Uterus (tissue), 4 donors: ENCODE results near the gene TIGD1. TPM values are rescaled to one million over a fixed set of nuclear protein-coding genes. Genes with fewer than 3 reads are reported as not detected.

Experiments
- DNase-seq, 2 donors: peaks; one replicate each; pipeline ENCODE4 v3.0.0-alpha.2; 2019 to 2020
- H3K27ac ChIP-seq, 2 donors: fragments of 200-600 bp; sonication (generic); 1 replicate in 1 of 2; 2 replicates in 1 of 2; pipeline ENCODE4 v1.5.1; 2016 to 2018
- H3K27me3 ChIP-seq, 2 donors: fragments of 200-600 bp; sonication (generic); one replicate each; pipeline ENCODE4 v1.5.1; 2018 to 2019; ENCODE audit warnings: control low read depth in 1 of 2
- H3K36me3 ChIP-seq, 2 donors: fragments of 200-600 bp; sonication (generic); one replicate each; pipeline ENCODE4 v1.5.1; 2019; ENCODE audit warnings: control low read depth in 1 of 2
- H3K4me1 ChIP-seq, 2 donors: fragments of 200-600 bp; sonication (generic); one replicate each; pipeline ENCODE4 v1.5.1; 2018 to 2019; ENCODE audit warnings: control low read depth in 1 of 2
- H3K4me3 ChIP-seq, 2 donors: fragments of 200-600 bp; sonication (generic); 1 replicate in 1 of 2; 2 replicates in 1 of 2; pipeline ENCODE4 v1.5.1; 2018 to 2019; ENCODE audit warnings: mild to moderate bottlenecking in 1 of 2
- H3K9me3 ChIP-seq, 2 donors: fragments of 200-600 bp; sonication (generic); one replicate each; pipeline ENCODE4 v1.5.1; 2019; ENCODE audit warnings: control low read depth in 1 of 2
- POLR2A ChIP-seq, 2 donors: fragments of 450-650 bp; IDR thresholded peaks; one replicate each; pipeline ENCODE4 v1.6.1; 2016; ENCODE audit warnings: antibody characterized with exemption in 2 of 2, mild to moderate bottlenecking in 1 of 2, moderate library complexity in 1 of 2
- intact Hi-C: fragments of 100-400 bp; cut with DNase I; formaldehyde crosslinking; loops from one replicate; pipeline ENCODE4 v1.15.1; 2023; ENCODE audit warnings: low total_unique reads
- total RNA-seq, 4 donors: library from RNA; depleted of rRNA in 3 of 4; stranded (reverse); fragments of >200 nt in 3 of 4; gene quantifications; one replicate each; pipeline versions ENCODE4 v1.1.0 to v1.2.4, GENCODE V29; 2014 to 2023
- TF ChIP-seq, protein P1 (sequence below), 4 experiments: fragments of 200-600 bp in 2 of 4; fragments of 450-650 bp in 2 of 4; sonication (generic) in 2 of 4; IDR thresholded peaks; one replicate each; pipeline ENCODE4 v1.5.1; 2016 to 2019; ENCODE audit warnings: antibody characterized with exemption in 4 of 4, mild to moderate bottlenecking in 2 of 4, moderate library complexity in 1 of 4
- donor health status: DM: yes; HTN: yes; CAD: no.

Gene TIGD1
- total RNA-seq, 4 donors from 2014 or later = 4.6 to 8.5 (median 5.0) TPM

GRCh38 chr2:232519581-232520438 is 30.5 kb downstream of the TIGD1 start, which contains the start of gene PRSS56:
TSS of gene PRSS56 (plus strand) at chr2:232520388. CDS start at chr2:232520599, 211 bp downstream.
- Histone ChIP-seq H3K9me3 (no peaks in the 10 kb centered on the region), H3K4me3 (no peak within 1 kb of the TSS), H3K27me3 (peaks cover 14 to 22% of the 10 kb centered on the region in 2 donors), H3K4me1 (peaks cover 0 to 12% of the 10 kb centered on the region in 2 donors), H3K36me3 (no peaks in the 10 kb centered on the region), H3K27ac (no peak within 1 kb of the TSS)
- no peak for TF ChIP-seq POLR2A (IDR thresholded peaks at IDR 0.05)
- TF ChIP-seq, protein P1, sequence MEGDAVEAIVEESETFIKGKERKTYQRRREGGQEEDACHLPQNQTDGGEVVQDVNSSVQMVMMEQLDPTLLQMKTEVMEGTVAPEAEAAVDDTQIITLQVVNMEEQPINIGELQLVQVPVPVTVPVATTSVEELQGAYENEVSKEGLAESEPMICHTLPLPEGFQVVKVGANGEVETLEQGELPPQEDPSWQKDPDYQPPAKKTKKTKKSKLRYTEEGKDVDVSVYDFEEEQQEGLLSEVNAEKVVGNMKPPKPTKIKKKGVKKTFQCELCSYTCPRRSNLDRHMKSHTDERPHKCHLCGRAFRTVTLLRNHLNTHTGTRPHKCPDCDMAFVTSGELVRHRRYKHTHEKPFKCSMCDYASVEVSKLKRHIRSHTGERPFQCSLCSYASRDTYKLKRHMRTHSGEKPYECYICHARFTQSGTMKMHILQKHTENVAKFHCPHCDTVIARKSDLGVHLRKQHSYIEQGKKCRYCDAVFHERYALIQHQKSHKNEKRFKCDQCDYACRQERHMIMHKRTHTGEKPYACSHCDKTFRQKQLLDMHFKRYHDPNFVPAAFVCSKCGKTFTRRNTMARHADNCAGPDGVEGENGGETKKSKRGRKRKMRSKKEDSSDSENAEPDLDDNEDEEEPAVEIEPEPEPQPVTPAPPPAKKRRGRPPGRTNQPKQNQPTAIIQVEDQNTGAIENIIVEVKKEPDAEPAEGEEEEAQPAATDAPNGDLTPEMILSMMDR (IDR thresholded peaks at IDR 0.05) = no peak
- DNase-seq = no peak
- intact Hi-C loops = loop anchor here (10.0 kb wide), 1 partner anchor 615 kb away; no protein-coding TSS in a partner anchor

GRCh38 chr2:232518844-232519243 is 31.5 kb downstream of the TIGD1 start:
- Histone ChIP-seq H3K27ac (no peak overlapping the region), H3K9me3 (no peaks in the 10 kb centered on the region), H3K4me1 (peaks cover 0 to 8% of the 10 kb centered on the region in 2 donors), H3K36me3 (no peaks in the 10 kb centered on the region), H3K4me3 (no peak overlapping the region), H3K27me3 (peaks cover 14% of the 10 kb centered on the region in 2 donors)
- no peak for DNase-seq
- TF ChIP-seq POLR2A (IDR thresholded peaks at IDR 0.05) = no peak
- TF ChIP-seq, protein P1 (IDR thresholded peaks at IDR 0.05) = no peak
- intact Hi-C loops = no loop called here

DNA sequence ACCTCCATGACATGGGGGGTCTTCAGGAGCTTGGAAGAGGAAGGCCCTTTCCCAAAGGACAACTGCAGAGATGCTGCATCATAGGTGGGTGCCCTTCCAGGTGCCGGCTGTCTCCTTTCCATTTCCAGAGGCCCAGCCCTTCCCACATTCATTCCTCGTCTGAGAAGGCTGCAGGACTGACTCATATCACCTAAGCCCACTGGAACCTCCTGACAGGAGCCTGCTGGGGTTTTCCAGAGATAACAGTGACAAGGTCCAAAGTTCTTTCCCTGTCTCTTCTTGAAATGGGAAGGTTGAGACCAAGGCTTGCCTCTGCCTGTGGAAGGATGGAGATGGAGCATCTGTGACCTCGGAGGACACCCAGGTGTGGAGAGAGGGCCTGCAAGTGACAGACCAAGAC is 33.8 kb downstream of the TIGD1 start:
- H3K4me1 ChIP-seq = no peaks in the 10 kb centered on the region
- H3K9me3 ChIP-seq = no peaks in the 10 kb centered on the region
- H3K27me3 ChIP-seq = no peaks in the 10 kb centered on the region
- H3K36me3 ChIP-seq = no peaks in the 10 kb centered on the region
- no peak overlapping the region for H3K27ac ChIP-seq
- intact Hi-C loops = no loop called here
- TF ChIP-seq, protein P1 (IDR thresholded peaks at IDR 0.05) = no peak
- TF ChIP-seq POLR2A (IDR thresholded peaks at IDR 0.05) = no peak
- no peak overlapping the region for H3K4me3 ChIP-seq
- no peak for DNase-seq

DNA sequence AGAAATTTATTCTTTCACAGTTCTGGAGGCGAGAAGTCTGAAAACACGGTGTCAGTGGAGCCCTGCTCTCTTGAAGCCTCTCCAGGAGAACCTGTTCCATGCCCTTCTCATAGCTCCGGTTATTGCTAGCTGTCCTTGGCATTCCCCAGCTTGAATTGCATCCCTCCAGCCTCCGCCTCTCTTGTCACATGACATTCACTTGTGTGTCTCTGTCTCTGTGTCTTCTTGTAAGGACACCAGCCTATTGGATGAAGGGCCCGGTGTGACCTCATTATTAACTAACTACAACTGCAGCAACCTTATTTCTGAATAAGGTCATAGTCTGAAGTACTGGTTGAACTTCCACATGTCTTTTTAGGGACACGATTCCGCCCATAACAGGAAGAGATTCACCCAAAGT is 34.7 kb downstream of the TIGD1 start:
- no peak overlapping the region for H3K4me3 ChIP-seq
- no peaks in the 10 kb centered on the region for H3K27me3 ChIP-seq
- H3K9me3 ChIP-seq = no peaks in the 10 kb centered on the region
- TF ChIP-seq, protein P1 (IDR thresholded peaks at IDR 0.05) = no peak
- intact Hi-C loops = no loop called here
- no peak for DNase-seq
- H3K4me1 ChIP-seq = no peaks in the 10 kb centered on the region
- H3K27ac ChIP-seq = no peak overlapping the region
- H3K36me3 ChIP-seq = no peaks in the 10 kb centered on the region

- no peak for DNase-seq
- intact Hi-C loops = no loop called here
- Histone ChIP-seq H3K4me3 (no peak overlapping the region), H3K9me3 (no peaks in the 10 kb centered on the region), H3K36me3 (no peaks in the 10 kb centered on the region), H3K27ac (no peak overlapping the region), H3K27me3 (no peaks in the 10 kb centered on the region), H3K4me1 (no peaks in the 10 kb centered on the region)
- TF ChIP-seq, protein P1 (IDR thresholded peaks at IDR 0.05) = no peak
- TF ChIP-seq POLR2A (IDR thresholded peaks at IDR 0.05) = no peak
Measured at GRCh38 chr2:232513353-232513752, 37.0 kb downstream of the TIGD1 start.
